Mucosa of rectum (tissue), 2 donors: ENCODE data around the gene ARMC10.
"Not testable (repeated sequence)": the region's sequence is repeated elsewhere in the genome, so short reads cannot be mapped to it uniquely, and the experiment has no call there.

Source experiments
- H3K27ac ChIP-seq, 2 donors: one replicate each; pipeline ENCODE4 v1.7.0; 2013; ENCODE audit warnings: inconsistent platforms in 2 of 2, low read depth in 2 of 2, low read length in 2 of 2
- H3K27me3 ChIP-seq, 2 donors: one replicate each; pipeline ENCODE4 v1.7.0; 2013; ENCODE audit warnings: low read length in 2 of 2; ENCODE audit not compliant: control insufficient read depth in 2 of 2, insufficient read depth in 2 of 2
- H3K36me3 ChIP-seq, 2 donors: one replicate each; pipeline ENCODE4 v1.7.0; 2013; ENCODE audit warnings: low read length in 2 of 2; ENCODE audit not compliant: control insufficient read depth in 2 of 2, insufficient read depth in 2 of 2
- H3K4me1 ChIP-seq, 2 donors: one replicate each; pipeline ENCODE4 v1.7.0; 2013; ENCODE audit warnings: low read length in 2 of 2, mild to moderate bottlenecking in 1 of 2; ENCODE audit not compliant: control insufficient read depth in 2 of 2, insufficient read depth in 2 of 2
- H3K4me3 ChIP-seq, 2 donors: one replicate each; pipeline ENCODE4 v1.7.0; 2013; ENCODE audit warnings: low read length in 2 of 2
- H3K9ac ChIP-seq, 2 donors: one replicate each; pipeline ENCODE4 v1.7.0; 2013; ENCODE audit warnings: low read length in 2 of 2, low read depth in 1 of 2, mild to moderate bottlenecking in 1 of 2
- H3K9me3 ChIP-seq, 2 donors: one replicate each; pipeline ENCODE4 v1.7.0; 2013; ENCODE audit warnings: low read length in 2 of 2; ENCODE audit not compliant: control insufficient read depth in 2 of 2
- donor health status: healthy.
- donor health status: Normal muscosa, but diverticular disease.

The ARMC10 gene

GRCh38 chr7:103077318-103077717 is 2.4 kb downstream of the ARMC10 start:
- H3K27ac ChIP-seq = no peak overlapping the region
- no peaks in the 10 kb centered on the region for H3K9me3 ChIP-seq
- H3K36me3 ChIP-seq = no peaks in the 10 kb centered on the region
- peaks cover 8 to 13% of the 10 kb centered on the region in 2 donors for H3K4me1 ChIP-seq
- H3K27me3 ChIP-seq = no peaks in the 10 kb centered on the region
- H3K9ac ChIP-seq = no peak overlapping the region
- no peak overlapping the region for H3K4me3 ChIP-seq

- H3K27me3 ChIP-seq, H3K36me3 ChIP-seq, H3K9me3 ChIP-seq, H3K9ac ChIP-seq, H3K4me3 ChIP-seq, H3K27ac ChIP-seq: not testable (repeated sequence)
- peaks cover 8 to 13% of the 10 kb centered on the region in 2 donors for H3K4me1 ChIP-seq
These were observed 3.3 kb downstream of the ARMC10 start for GRCh38 chr7:103078226-103078625.

GRCh38 chr7:103079836-103080235 is 4.9 kb downstream of the ARMC10 start:
- Histone ChIP-seq H3K36me3 (peaks cover 10 to 15% of the 10 kb centered on the region in 2 donors), H3K4me1 (peaks cover 0 to 4% of the 10 kb centered on the region in 2 donors), H3K4me3 (no peak overlapping the region), H3K27ac (no peak overlapping the region), H3K9me3 (no peaks in the 10 kb centered on the region), H3K9ac (no peak overlapping the region), H3K27me3 (no peaks in the 10 kb centered on the region)

GRCh38 chr7:103080923-103081322 is 6.0 kb downstream of the ARMC10 start:
- Histone ChIP-seq H3K27me3 (no peaks in the 10 kb centered on the region), H3K9me3 (no peaks in the 10 kb centered on the region), H3K4me1 (no peaks in the 10 kb centered on the region), H3K4me3 (no peak overlapping the region), H3K9ac (no peak overlapping the region), H3K27ac (no peak overlapping the region), H3K36me3 (peaks cover 14 to 21% of the 10 kb centered on the region in 2 donors)

- H3K9me3 ChIP-seq = no peaks in the 10 kb centered on the region
- no peak overlapping the region for H3K9ac ChIP-seq
- no peak overlapping the region for H3K27ac ChIP-seq
- peaks cover 24 to 29% of the 10 kb centered on the region in 2 donors for H3K36me3 ChIP-seq
- H3K27me3 ChIP-seq = no peaks in the 10 kb centered on the region
- no peaks in the 10 kb centered on the region for H3K4me1 ChIP-seq
- H3K4me3 ChIP-seq = no peak overlapping the region
These were observed 7.6 kb downstream of the ARMC10 start for GRCh38 chr7:103082497-103082896.

- H3K27me3 ChIP-seq = no peaks in the 10 kb centered on the region
- peaks cover 30 to 36% of the 10 kb centered on the region in 2 donors for H3K36me3 ChIP-seq
- no peak overlapping the region for H3K27ac ChIP-seq
- H3K4me1 ChIP-seq = no peaks in the 10 kb centered on the region
- no peaks in the 10 kb centered on the region for H3K9me3 ChIP-seq
- H3K4me3 ChIP-seq = no peak overlapping the region
- H3K9ac ChIP-seq = no peak overlapping the region
These were observed 8.3 kb downstream of the ARMC10 start for GRCh38 chr7:103083210-103083609.

GRCh38 chr7:103092321-103092720 is 17.4 kb downstream of the ARMC10 start:
- not testable (repeated sequence) for H3K9ac ChIP-seq, H3K4me1 ChIP-seq, H3K27me3 ChIP-seq, H3K27ac ChIP-seq, H3K9me3 ChIP-seq, H3K4me3 ChIP-seq
- H3K36me3 ChIP-seq = peaks cover 22% of the 10 kb centered on the region in 2 donors

- Histone ChIP-seq H3K27ac (no peak overlapping the region), H3K4me1 (no peaks in the 10 kb centered on the region), H3K4me3 (no peak overlapping the region), H3K9ac (no peak overlapping the region), H3K36me3 (peaks cover 17 to 18% of the 10 kb centered on the region in 2 donors), H3K9me3 (no peaks in the 10 kb centered on the region), H3K27me3 (no peaks in the 10 kb centered on the region)
These were observed 18.5 kb downstream of the ARMC10 start for GRCh38 chr7:103093429-103093828.

GRCh38 chr7:103094102-103094501 is 19.2 kb downstream of the ARMC10 start:
- no peak overlapping the region for H3K4me3 ChIP-seq
- H3K27me3 ChIP-seq = no peaks in the 10 kb centered on the region
- H3K4me1 ChIP-seq = no peaks in the 10 kb centered on the region
- H3K9ac ChIP-seq = no peak overlapping the region
- H3K36me3 ChIP-seq = peaks cover 15 to 16% of the 10 kb centered on the region in 2 donors
- no peak overlapping the region for H3K27ac ChIP-seq
- no peaks in the 10 kb centered on the region for H3K9me3 ChIP-seq

GRCh38 chr7:103095558-103095957 is 20.6 kb downstream of the ARMC10 start:
- H3K4me3 ChIP-seq, H3K27me3 ChIP-seq, H3K9ac ChIP-seq, H3K9me3 ChIP-seq, H3K27ac ChIP-seq, H3K4me1 ChIP-seq: not testable (repeated sequence)
- H3K36me3 ChIP-seq = peaks cover 16 to 19% of the 10 kb centered on the region in 2 donors

- Histone ChIP-seq H3K27ac (no peak overlapping the region), H3K27me3 (no peaks in the 10 kb centered on the region), H3K36me3 (peaks cover 18 to 22% of the 10 kb centered on the region in 2 donors), H3K4me3 (no peak overlapping the region), H3K9me3 (no peaks in the 10 kb centered on the region), H3K9ac (no peak overlapping the region), H3K4me1 (no peaks in the 10 kb centered on the region)
These were observed 22.1 kb downstream of the ARMC10 start for GRCh38 chr7:103097041-103097440.
